HG02678 (cell line): ENCODE data around the gene SLC7A9.

ENCODE experiments used
- ATAC-seq: cut with Tn5 transposase; IDR thresholded peaks from one replicate; pipeline ENCODE4 v1.9.1; 2021; ENCODE audit warnings: mild to moderate bottlenecking, moderate library complexity; ENCODE audit not compliant: unreplicated experiment

SLC7A9 gene

DNA sequence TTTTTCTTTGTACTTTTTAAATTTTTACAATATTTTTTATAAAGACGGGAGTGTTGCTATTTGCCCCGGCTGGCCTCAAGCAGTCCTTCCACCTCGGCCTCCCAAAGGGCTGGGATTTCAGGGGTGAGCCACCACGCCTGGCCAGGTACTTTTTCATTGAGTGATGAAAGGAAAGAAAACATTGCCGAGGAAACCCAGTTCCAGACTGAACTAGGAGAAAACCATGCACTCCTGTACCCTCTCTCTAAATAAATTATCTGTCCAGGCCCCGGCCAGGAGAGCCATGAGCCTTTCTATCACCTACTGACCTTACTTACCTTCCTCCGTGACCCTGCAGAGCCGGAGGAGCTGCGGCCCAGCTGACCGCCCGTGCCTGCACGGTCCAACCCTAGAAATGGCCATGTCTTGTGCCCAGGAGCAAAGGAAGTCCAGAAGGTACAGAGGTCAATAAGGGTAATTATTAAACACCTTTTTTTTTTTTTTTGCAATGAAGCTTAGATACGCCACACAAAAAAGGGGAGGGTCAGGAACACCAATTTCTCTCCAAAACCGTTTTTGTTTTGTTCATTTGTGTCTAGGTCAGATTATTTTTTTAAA, at the start of gene SLC7A9:
SLC7A9 (minus strand) TSS at position 399 of the 597 bp plus-strand sequence. CDS start 1,233 bp downstream, outside the sequence.
- no peak for ATAC-seq

DNA sequence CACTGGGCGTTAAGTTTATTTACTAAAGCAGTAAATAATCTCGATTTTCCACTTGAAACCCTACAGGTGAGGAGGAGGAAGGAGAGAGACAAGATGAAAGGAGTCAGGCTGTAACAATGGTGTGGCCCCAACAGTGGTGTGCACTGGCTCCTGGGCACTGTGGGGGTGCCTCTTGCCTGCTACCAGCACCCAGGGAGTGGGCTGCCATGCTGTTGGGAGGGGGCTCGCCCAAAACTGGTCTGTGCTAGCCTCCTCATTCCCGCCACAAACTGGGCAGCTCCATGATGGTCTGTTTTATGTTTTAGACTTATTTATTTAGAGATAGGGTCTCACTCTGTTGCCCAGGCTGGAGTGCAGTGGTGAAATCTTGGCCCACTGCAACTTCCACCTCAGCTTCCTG, 49.8 kb upstream of the SLC7A9 start:
- no peak for ATAC-seq

DNA sequence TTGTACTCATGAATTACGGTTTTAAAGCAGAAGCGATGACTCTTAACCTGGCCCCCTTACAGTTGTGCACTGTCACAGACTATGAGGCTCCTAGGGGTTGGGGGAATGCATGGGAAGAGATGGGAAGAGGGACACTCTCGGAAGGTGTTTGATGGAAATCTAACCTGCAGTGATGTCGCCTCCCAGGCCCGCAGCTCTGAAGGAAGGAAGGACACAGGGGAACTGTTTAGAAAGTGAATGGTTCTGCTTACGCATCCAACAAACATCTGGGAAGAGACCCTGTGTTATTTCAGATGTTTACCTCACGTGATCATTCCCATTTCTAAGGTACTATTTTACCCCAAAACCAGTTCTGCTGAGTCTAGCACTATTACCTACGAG, 48.0 kb upstream of the SLC7A9 start:
- no peak for ATAC-seq

DNA sequence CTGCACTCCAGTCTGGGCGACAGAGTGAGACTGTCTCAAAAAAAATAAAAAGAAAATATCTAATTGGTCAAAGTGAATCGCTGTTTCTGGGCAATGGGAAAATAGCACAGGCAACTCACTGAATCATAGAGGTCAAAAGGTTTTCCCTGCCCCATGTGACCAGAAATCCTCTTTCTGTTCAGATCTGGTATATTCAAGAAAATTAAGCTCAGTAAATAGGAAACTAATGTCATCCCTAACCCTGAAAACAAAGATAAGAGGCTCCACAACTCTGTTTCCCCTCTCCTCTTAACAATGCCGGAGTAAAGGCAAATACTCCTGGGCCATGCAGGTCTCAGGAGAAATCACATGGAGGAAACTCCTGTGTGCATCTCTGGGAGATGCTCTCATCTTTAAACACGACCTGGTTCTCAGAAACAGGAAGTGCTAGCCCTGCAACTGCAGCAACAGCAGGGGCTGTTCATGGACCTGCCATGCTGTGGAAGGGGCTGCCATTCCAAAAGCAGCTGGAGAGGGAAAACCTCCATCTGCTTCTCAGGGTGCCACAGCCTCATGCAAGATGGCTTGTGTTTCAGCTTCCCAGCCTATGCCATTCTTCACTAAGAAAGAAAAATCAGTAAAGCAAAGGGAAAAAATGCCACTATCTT, 47.5 kb upstream of the SLC7A9 start:
- no peak for ATAC-seq

DNA sequence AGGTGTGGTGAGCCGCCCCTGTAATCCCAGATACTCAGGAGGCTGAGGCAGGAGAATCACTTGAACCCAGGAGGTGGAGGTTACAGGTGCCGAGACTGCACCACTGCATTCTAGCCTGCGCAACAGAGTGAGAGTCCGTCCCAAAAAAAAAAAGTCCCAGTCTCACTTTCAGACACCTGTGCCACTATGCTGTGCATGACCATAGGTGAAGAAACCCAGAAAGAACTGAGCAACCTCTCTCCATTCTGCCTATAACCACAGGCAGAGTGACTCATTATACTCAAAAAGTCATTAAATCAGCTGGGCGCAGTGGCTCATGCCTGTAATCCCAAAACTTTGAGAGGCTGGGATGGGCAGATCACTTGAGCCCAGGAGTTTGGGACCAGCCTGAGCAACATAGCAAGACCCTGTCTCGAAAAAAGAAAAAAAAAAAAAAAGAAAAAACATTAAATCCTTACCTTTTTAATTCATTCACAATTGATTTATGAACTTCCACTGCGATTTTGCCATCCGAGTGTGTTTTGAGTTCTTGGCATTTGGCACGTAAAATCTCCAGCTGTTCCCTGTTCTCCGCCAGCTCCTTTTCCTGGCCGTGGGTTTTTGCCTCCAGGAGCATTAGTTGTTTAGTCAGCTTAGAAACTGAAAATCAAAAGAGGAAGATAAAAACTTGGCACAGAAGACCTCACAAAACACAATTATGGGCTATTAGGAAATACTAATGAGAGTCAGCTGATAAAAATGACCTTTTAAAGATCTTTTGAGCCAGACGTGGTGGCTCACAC, 45.5 kb upstream of the SLC7A9 start:
- no peak for ATAC-seq

DNA sequence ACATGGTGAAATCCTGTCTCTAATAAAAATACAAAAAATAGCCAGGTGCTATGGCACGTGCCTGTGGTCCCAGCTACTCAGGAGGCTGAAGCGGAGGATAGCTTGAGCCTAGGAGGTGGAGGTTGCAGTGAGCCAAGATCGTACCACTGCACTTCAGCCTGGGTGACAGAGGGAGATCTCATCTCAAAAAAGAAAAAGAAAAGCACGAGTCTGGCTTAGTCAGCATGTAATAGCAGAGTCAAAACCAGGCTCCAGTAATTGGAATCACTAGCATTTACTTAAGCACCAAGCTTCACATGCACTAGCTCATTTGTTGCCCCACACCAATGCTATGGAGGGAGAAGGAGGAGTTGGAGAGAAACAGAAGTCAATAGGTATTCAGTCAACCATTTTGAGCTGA, 41.9 kb upstream of the SLC7A9 start:
- no peak for ATAC-seq

DNA sequence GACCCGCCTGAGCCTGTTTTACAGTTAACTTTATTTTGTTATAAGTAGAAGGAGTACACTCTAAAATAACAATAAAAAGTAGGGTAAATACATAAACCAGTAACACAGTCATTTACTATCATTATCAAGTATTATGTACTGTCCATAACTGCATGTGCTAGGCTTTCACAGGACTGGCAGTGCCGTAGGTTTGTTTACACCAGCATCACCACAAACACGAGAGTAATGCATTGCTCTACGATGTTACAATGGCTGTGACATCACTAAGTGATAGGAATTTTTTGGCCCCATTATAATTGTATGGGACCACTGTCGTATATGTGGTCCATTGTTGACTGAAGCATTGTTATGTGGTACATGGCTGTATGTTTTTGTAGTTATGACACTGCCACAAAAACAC, 41.3 kb upstream of the SLC7A9 start:
- ATAC-seq = no peak

DNA sequence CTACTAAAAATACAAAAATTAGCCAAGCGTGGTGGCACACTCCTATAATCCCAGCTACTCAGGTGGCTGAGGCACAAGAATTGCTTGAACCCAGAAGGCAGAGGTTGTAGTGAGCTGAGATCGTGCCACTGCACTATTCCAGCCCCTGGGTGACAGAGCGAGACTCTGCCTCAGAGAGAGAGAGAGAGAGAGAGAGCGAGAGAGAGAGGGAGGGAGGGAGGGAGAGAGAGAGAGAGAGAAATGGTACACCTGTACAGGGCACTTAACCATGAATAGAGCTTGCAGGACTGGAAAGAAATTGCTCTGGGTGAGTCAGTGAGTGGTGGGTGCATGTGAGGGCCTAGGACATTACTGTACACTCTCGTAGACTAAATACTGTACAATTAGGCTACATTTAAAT, 40.5 kb upstream of the SLC7A9 start:
- ATAC-seq = no peak

DNA sequence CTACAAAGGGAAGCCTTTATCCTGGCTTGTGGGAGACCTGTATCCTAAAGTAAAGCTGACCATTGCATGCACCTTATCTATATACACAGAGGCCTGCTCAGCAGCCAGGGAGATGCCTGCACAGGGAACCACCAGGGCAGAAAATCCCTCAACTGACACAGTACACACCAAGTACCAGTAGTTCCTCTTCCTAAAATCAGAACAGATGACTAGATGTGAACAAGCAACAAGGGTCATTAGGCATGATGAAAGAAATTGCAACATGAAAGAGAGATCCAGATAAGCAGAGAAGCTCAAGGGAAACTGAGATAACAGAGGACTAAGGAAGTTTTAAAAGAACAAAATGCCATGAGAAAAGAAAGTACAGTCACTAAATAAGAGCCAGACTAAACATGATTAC, 39.7 kb upstream of the SLC7A9 start:
- ATAC-seq = no peak

DNA sequence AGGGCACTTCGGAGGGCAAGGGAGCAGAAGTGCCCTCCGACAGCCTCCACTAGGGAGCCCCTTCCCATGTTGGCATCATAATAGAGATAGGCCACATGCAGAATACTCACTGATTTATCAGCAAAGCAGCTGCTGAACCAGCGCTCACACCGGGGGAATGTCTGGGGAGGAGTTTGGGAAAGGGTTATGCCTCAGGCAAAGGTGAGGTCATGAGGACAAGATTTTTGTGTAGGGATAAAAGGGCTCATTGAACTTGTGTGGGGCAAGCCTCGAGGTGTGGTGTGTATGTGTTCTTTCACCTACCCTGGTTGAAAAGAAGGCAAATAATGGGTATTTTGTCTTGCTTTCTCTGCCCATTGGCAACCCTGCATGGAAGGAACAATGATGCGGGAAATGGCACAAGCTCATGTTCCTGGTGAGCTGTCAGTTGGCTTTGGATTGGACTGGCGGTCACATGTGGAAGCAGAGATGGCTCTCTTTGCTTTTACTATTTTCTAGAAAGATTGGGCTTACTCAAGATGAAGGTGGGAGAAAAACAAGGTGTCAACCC, 39.1 kb upstream of the SLC7A9 start:
- no peak for ATAC-seq

DNA sequence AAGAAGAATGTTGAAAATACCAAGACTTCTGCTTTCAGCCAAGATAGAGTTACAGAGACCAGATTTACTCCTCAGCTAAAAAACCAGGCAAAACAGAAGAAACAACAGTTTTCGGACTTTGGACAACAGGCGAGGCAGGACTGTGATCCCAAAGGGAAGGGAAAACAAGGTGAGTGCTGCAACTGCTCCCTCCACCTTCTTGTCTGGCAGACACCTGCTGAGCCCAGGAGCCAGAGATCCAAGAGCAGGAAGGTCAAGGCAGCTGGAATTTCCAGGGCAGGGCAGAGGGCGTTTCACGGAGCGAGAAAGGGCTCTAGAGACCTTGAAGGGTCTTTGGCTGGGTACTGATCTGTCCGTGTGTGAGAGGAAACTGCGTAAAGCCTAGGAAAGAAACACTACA, 32.9 kb upstream of the SLC7A9 start:
- no peak for ATAC-seq

DNA sequence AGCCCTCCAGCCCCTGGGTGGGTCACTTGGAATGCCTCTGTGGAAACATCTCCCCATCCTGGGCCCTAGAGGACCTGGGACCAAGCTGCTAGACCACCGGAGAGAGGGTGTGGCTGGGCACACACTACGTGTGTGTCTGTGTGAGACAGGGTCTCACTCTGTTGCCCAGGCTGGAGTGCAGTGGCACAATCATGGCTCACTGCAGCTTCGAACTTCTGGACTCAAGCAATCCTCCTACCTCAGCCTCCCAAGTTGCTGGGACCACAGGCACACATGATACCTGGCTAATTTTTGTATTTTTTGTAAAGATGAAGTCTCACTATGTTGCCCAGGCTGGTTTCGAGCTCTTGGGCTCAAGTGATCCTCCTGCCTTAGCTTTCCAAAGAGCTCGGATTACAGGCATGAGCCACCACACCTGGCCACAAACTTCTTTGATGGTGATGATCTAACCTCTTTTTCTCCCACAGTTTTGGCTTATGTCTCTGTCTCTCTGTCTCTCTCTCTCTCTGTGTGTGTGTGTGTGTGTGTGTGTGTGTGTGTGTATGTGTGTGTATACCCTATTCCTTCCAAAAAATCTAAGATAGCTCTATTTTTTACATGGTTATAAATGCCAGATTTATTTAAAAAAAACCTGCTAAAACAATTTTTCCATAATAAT, 32.1 kb upstream of the SLC7A9 start:
- ATAC-seq = no peak

DNA sequence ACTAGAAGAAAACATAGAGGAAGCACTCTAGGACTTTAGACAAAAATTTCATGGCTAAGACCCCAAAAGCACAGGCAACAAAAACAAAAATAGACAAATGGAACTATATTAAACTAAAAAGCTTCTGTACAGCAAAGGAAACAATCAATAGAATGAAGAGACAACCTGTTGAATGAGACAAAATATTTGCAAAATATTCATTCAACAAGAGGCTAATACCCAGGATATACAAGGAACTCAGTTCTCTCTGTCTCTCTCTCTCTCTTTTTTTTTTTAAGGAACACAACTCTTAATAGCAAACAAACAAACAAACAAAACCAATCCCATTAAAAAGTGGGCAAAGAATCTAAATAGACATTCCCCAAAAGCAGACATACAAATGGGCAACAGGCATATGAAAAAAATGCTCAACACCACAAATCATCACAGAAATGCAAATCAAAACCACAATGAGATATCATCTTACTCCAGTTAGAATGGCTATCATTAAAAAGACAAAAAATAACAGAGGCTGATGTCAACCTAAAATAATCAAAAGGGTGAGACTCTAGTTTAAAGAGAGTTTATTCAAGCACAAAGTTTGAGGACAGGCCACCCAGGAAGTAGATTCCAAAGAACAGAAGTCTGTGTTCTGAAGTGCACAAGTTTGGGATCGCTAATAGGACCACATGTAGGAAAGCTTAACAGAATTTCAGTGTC, 27.1 kb upstream of the SLC7A9 start:
- ATAC-seq = no peak

DNA sequence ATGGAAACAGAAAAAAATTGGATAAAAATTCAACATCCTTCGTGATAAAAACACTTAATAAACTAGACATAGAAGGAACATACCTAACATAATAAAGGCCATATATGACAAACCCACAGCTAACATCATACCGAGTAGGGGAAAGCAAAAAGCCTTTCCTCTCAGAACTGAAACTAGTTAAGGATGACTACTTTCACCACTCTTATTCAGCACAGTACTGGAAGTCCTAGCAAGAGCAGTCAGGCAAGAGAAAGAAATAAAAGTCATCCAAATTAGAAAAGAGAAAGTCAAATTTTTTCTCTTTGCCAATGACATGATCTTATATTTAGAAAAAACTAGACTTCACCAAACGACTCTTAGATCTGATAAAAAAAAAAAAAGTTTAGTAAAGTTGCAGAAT, 25.8 kb upstream of the SLC7A9 start:
- peak; percentile 78 for ATAC-seq

DNA sequence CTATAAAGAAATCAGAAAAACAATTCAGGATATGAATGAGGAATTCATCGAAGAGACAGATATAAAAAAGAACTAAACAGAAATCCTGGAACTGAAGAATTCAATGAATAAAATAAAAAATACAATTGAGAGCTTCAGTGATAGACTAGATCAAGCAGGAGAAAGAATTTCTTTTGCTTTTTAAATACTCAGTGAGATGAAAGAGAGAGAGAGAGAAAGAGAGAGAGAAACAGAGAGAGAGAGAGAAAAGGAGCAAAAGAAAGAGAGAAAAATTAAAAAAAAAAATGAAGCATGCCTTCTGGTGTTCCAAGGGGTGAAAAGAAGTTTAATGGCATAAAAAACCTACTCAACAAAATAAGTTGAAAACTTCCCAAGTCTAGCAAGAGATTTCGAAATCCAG, 22.0 kb upstream of the SLC7A9 start:
- ATAC-seq = no peak

DNA sequence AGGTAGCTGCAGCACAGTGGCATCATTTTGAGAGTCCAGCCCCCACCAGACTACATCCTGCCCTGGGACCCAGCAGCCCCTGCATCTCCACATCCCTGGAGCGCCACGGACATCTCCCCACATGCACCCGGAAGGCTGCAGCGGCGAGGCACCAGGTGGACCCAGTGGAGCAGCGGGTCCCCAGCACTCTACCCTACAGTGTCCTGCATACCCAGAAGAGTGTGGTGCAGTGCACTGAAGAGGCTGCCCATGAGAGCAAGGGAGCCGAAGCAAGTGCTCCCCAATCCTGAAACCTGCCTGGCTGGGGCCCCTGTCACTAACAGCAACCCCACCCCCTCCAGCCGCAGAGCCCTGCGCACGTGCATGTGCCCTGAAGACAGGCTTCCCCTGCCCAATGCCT, 21.3 kb upstream of the SLC7A9 start:
- ATAC-seq = no peak

DNA sequence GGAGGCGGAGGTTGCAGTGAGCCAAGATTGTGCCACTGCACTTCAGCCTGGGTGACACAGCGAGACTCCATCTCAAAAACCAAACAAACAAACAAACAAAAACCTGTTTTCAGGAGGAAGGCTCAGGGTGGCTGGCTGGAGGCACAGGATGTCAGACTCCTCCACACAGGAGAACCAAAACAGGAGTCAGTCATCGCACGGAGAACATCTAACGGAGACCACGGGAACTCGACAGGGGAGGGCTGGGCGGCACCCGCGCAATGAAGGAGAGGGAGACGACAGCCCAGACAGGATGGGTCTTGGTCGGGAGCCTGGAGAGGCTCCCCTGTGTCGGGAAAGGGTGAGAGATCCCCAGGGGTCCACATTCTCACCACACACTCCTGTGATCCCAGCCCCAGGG, 20.8 kb upstream of the SLC7A9 start:
- ATAC-seq = no peak

DNA sequence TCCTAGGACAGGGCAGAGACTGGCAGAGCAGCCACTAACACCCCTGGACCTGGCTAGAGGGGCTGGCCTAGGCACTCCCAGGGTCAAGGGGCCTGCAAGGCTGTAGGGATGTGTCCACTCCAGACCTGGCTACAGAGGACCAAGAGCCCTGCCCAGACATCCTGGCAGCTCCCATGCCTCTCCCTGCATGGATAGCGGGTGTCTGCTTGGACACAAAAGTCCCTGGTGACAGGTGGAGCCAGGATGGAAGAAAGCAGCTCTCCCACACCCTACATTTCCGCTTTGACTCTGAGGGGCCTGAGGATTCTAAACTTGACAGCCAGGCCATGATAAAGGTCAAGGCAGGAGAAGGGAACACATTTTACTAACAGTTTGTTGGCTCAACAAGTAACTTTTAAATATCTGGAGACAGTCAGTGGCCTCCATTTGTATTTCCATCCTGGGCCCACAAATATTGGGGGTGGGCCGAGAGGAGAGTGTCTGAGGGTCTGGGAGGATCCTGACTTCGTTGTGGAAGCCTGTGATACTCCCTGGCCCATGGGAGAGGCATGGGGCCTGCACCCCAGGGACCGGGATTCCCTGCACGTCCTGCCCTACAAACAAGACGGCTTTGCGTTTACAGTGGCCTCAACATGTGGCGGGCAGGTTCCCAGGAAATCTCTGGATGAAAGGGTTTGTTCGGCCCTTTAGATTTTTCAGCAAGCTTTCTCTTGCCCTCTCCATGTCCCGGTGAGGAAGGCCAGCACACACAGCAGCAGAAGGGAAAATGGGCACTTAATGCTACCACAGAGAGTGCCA, 19.8 kb upstream of the SLC7A9 start:
- ATAC-seq = no peak

DNA sequence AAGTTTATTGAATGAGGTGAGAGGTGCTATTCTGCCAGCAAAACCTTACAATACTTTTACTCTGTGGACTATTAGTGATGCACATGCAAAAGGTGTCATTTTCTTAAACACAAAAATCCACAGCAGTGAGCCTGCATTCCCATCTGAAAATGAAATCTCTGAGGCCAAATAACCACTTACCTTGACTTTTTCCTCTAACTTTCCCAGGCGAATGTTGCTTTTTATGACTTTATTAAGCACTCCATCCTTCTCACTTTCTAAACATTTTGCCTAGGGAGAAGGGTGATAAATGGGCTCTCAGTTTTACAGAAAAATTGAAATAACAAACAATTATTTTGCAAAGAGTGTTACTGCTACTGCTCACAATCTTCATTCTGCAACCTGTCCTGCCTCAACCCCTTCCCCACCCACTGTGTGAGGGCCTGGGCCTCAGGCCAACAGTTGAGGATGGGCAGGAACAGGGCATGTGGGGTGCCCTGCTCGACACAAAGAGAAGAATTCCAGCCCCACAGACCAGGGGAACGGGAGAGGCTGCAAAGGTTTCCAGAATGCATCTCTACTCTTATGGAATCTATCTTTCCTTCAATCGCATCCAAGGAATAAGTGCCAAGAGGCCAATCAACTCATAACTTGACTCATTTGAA, 18.1 kb upstream of the SLC7A9 start:
- ATAC-seq = no peak

DNA sequence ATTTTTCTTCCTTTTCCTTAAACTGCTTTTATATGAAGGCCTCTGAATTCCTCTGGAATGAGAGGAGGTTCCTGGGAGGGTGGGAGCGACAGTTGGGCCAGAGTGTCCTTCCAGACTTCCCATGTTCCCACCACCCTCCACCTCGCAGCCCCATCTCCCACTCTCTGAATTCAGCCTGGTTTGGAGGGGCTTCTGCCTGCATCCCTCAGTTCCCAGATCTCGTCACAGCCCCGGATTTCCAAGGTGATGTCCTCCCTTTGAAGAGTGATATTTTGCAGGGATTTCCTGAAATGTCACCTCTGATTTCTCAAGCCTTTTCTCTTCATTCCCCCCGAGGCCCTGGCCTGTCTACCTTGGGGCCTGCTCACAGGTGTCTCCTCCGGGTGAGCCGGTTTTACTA, 16.7 kb upstream of the SLC7A9 start:
- ATAC-seq = no peak
